ENCODE results near the gene SLC25A43. TPM values are rescaled to one million over a fixed set of nuclear protein-coding genes. Genes with fewer than 3 reads are reported as not detected.

Gene SLC25A43
- total and polyA plus RNA-seq, 2 of the 8 experiments (the other 6 are each of a cell fraction or from before 2014, with no cell fraction given) = 3.1 to 5.8 TPM

GRCh38 chrX:119402588-119402987 lies 3.5 kb downstream of the SLC25A43 start:
- 94% methylated on average over 4 of the region's 4 CpGs; no CpG with 5 or more reads in 1 of the 2 experiments for WGBS, 2 experiments (ENCODE audit: extremely low coverage in 1 of 2, insufficient coverage in 1 of 2, insufficient read length in 1 of 2, insufficient replicate concordance in 2 of 2, low coverage in 1 of 2, low lambda C conversion rate in 2 of 2, missing lambda C conversion rate in 1 of 2)
- DNase-seq (ENCODE audit: low read depth in 1 of 2, low spot score in 2 of 2) (no peak), FAIRE-seq (no peak)
- no peak overlapping the region for H2BK5ac ChIP-seq (ENCODE audit: low read depth, low read length)
- ChIA-PET POLR2A (ENCODE audit: partially characterized antibody) (interaction anchor here (0.9 kb wide), 1 partner anchor 66 kb away, joined by 3 read pairs; the partner anchor contains the start of gene SLC25A5), CTCF (ENCODE audit: partially characterized antibody) (interaction anchor here (1.2 kb wide), 1 partner anchor 16 kb away, joined by 6 read pairs; no protein-coding TSS in a partner anchor)
- H3K4me2 ChIP-seq (ENCODE audit: insufficient read depth in 1 of 2, low read depth in 2 of 2, low read length in 2 of 2) = no peak overlapping the region
- no peak overlapping the region for H3K27ac ChIP-seq (ENCODE audit: low read depth, low read length)
- no peak overlapping the region for H3K9ac ChIP-seq (replicated peaks in 1 of 4; ENCODE audit: extremely low read depth in 1 of 4, low read depth in 3 of 4, low read length in 3 of 4)
- H3K18ac ChIP-seq (ENCODE audit: extremely low read depth, low read length) = no peak overlapping the region
- no peak overlapping the region for H3K4ac ChIP-seq (replicated peaks; ENCODE audit: insufficient read length, low read depth, low read length)
- no peak overlapping the region for H4K91ac ChIP-seq (replicated peaks; ENCODE audit: insufficient read length, low read length)
- no peak overlapping the region for H2BK120ac ChIP-seq (replicated peaks; ENCODE audit: low read depth, low read length)
- H2AK5ac ChIP-seq (ENCODE audit: low read depth, low read length) = no peak overlapping the region
- no peaks in the 10 kb centered on the region for H4K20me1 ChIP-seq (replicated peaks in 1 of 2; ENCODE audit: control insufficient read depth in 1 of 2, insufficient read depth in 2 of 2, low read length in 2 of 2)
- no peak overlapping the region for H3K4me3 ChIP-seq (ENCODE audit: extremely low read depth in 1 of 4, insufficient read depth in 2 of 4, low read depth in 3 of 4, low read length in 4 of 4)
- H3K79me1 ChIP-seq (ENCODE audit: low read depth, low read length) = no peaks in the 10 kb centered on the region
- H2AFZ ChIP-seq (ENCODE audit: low read length) = no peak overlapping the region
- no peaks in the 10 kb centered on the region for H3K79me2 ChIP-seq (ENCODE audit: control insufficient read depth in 1 of 2, insufficient read depth in 2 of 2, low read length in 2 of 2)
- H3K23me2 ChIP-seq (ENCODE audit: low read depth, low read length) = peaks cover 3% of the 10 kb centered on the region; the same call in 1 of the 2 replicates
- H3K9me3 ChIP-seq (ENCODE audit: insufficient read depth in 2 of 2, low read depth in 1 of 2, low read length in 1 of 2) = no peaks in the 10 kb centered on the region
- H2BK15ac ChIP-seq (ENCODE audit: low read length) = no peak overlapping the region
- no peak overlapping the region for H3K23ac ChIP-seq (ENCODE audit: insufficient read length)
- H2BK12ac ChIP-seq (ENCODE audit: low read depth, low read length) = no peak overlapping the region
- no peak overlapping the region for H2BK20ac ChIP-seq (ENCODE audit: low read length)
- H3K14ac ChIP-seq (ENCODE audit: insufficient read length) = no peak overlapping the region
- no peak overlapping the region for H4K5ac ChIP-seq (ENCODE audit: insufficient read length, low read depth, low read length)
- peaks cover 0 to 2% (median 0%) of the 10 kb centered on the region in 4 experiments; a peak in 3 of 8 replicates for H3K36me3 ChIP-seq (ENCODE audit: control insufficient read depth in 2 of 4, insufficient read depth in 4 of 4, low read length in 3 of 4)
- no peak overlapping the region for H3K56ac ChIP-seq (replicated peaks; ENCODE audit: insufficient read length, low read depth, low read length)
- H4K8ac ChIP-seq (ENCODE audit: extremely low read depth, insufficient read depth, low read length) = no peak overlapping the region
- H3K27me3 ChIP-seq (replicated peaks in 1 of 4; ENCODE audit: control insufficient read depth in 3 of 4, extremely low read depth in 1 of 4, insufficient read depth in 3 of 4, low read length in 3 of 4) = peaks cover 0 to 5% (median 1%) of the 10 kb centered on the region in 4 experiments; a peak in 1 of 7 replicates
- peaks cover 0 to 12% (median 3%) of the 10 kb centered on the region in 4 experiments; a peak in 4 of 7 replicates for H3K4me1 ChIP-seq (replicated peaks in 1 of 4; ENCODE audit: control insufficient read depth in 3 of 4, insufficient read depth in 4 of 4, low read length in 3 of 4)
- TF ChIP-seq BCL11A (IDR thresholded peaks at IDR 0.05; ENCODE audit: low read depth in 2 of 2, low read length in 2 of 2) = no peak
- no peak for TF ChIP-seq SIN3A (conservative IDR thresholded peaks at IDR 0.05 in 1 of 2, IDR thresholded peaks at IDR 0.05 in 1 of 2; ENCODE audit: low read depth in 1 of 2, low read length in 2 of 2)
- TF ChIP-seq TBP (IDR thresholded peaks at IDR 0.05; ENCODE audit: low read depth, low read length) = no peak
- TF ChIP-seq MAX (IDR thresholded peaks at IDR 0.05) = no peak
- no peak for TF ChIP-seq CHD2 (IDR thresholded peaks at IDR 0.05; ENCODE audit: low read length)
- no peak for TF ChIP-seq RNF2 (IDR thresholded peaks at IDR 0.05; ENCODE audit: borderline replicate concordance, low read depth, low read length, missing control alignments, poor library complexity, severe bottlenecking)
- no peak for TF ChIP-seq CTBP2 (IDR thresholded peaks at IDR 0.05; ENCODE audit: borderline replicate concordance, insufficient read depth, insufficient read length, low read length)
- TF ChIP-seq SIX5 (IDR thresholded peaks at IDR 0.05; ENCODE audit: low read depth, low read length) = no peak
- no peak for TF ChIP-seq POLR2AphosphoS5 (IDR thresholded peaks at IDR 0.05; ENCODE audit: low read depth, low read length)
- TF ChIP-seq PHF8 (conservative IDR thresholded peaks at IDR 0.05; ENCODE audit: low read depth, low read length) = no peak
- no peak for TF ChIP-seq SRF (IDR thresholded peaks at IDR 0.05; ENCODE audit: low read depth, low read length)
- no peak for TF ChIP-seq RFX5 (IDR thresholded peaks at IDR 0.05; ENCODE audit: borderline replicate concordance, low read depth, low read length)
- TF ChIP-seq HDAC6 (IDR thresholded peaks at IDR 0.05; ENCODE audit: low read depth, low read length) = no peak
- TF ChIP-seq CBX8 (IDR thresholded peaks at IDR 0.05; ENCODE audit: borderline replicate concordance, low read depth, low read length) = no peak
